Measurements from ENCODE around the gene LMNA.

Gene LMNA

GRCh38 chr1:156076609-156077429 lies 37.7 kb upstream of the LMNA start:
- peaks cover 6% of the 10 kb centered on the region; the same call in 1 of the 2 replicates for H3K36me3 ChIP-seq (ENCODE audit: control insufficient read depth, low read length)
- H3K4me1 ChIP-seq (ENCODE audit: control insufficient read depth, low read length): peaks cover 39% of the 10 kb centered on the region
- TF ChIP-seq EZH2phosphoT487 (IDR thresholded peaks at IDR 0.05; ENCODE audit: borderline replicate concordance, low read length) (no peak), CTCF (IDR thresholded peaks at IDR 0.05; ENCODE audit: low read depth, low read length, poor library complexity, severe bottlenecking) (no peak)
- H3K9me2 ChIP-seq (replicated peaks; ENCODE audit: control insufficient read depth, low read length): no peaks in the 10 kb centered on the region
- H3K27me3 ChIP-seq (ENCODE audit: control insufficient read depth, low read length): peaks cover 9% of the 10 kb centered on the region
- H3K79me2 ChIP-seq (ENCODE audit: control insufficient read depth, low read length): peaks cover 18% of the 10 kb centered on the region
- peak overlapping the region; percentile 94 for H3K4me3 ChIP-seq (ENCODE audit: low read length)
- H3K27ac ChIP-seq (ENCODE audit: low read depth, low read length): peak overlapping the region; percentile 32
- peaks cover 19% of the 10 kb centered on the region for H3F3A ChIP-seq (ENCODE audit: control insufficient read depth, insufficient read depth)
- H3K9me3 ChIP-seq (ENCODE audit: control insufficient read depth, insufficient read depth, low read length): no peaks in the 10 kb centered on the region
- peak overlapping the region; percentile 93 for H3K4me2 ChIP-seq (ENCODE audit: low read length)
- no peaks in the 10 kb centered on the region for H4K20me1 ChIP-seq (ENCODE audit: control insufficient read depth, insufficient read depth, low read depth, low read length)

- TF ChIP-seq CTCF (IDR thresholded peaks at IDR 0.05; ENCODE audit: low read depth, low read length, poor library complexity, severe bottlenecking) (no peak), EZH2phosphoT487 (IDR thresholded peaks at IDR 0.05; ENCODE audit: borderline replicate concordance, low read length) (no peak)
- H3K4me1 ChIP-seq (ENCODE audit: control insufficient read depth, low read length): peaks cover 39% of the 10 kb centered on the region
- H3K4me2 ChIP-seq (ENCODE audit: low read length): peak overlapping the region; percentile 93
- peaks cover 6% of the 10 kb centered on the region; the same call in 1 of the 2 replicates for H3K36me3 ChIP-seq (ENCODE audit: control insufficient read depth, low read length)
- no peak overlapping the region for H3K27ac ChIP-seq (ENCODE audit: low read depth, low read length)
- no peaks in the 10 kb centered on the region for H3K9me2 ChIP-seq (replicated peaks; ENCODE audit: control insufficient read depth, low read length)
- H3K9me3 ChIP-seq (ENCODE audit: control insufficient read depth, insufficient read depth, low read length): no peaks in the 10 kb centered on the region
- peaks cover 19% of the 10 kb centered on the region for H3F3A ChIP-seq (ENCODE audit: control insufficient read depth, insufficient read depth)
- H3K79me2 ChIP-seq (ENCODE audit: control insufficient read depth, low read length): peaks cover 18% of the 10 kb centered on the region
- H3K4me3 ChIP-seq (ENCODE audit: low read length): peak overlapping the region; percentile 94
- H4K20me1 ChIP-seq (ENCODE audit: control insufficient read depth, insufficient read depth, low read depth, low read length): no peaks in the 10 kb centered on the region
- H3K27me3 ChIP-seq (ENCODE audit: control insufficient read depth, low read length): peaks cover 10% of the 10 kb centered on the region
Observed at GRCh38 chr1:156077430-156077760, 37.1 kb upstream of the LMNA start.

- Histone ChIP-seq H4K20me1 (ENCODE audit: control insufficient read depth, insufficient read depth, low read depth, low read length) (no peaks in the 10 kb centered on the region), H3K9me2 (replicated peaks; ENCODE audit: control insufficient read depth, low read length) (no peaks in the 10 kb centered on the region), H3K4me3 (ENCODE audit: low read length) (no peak overlapping the region), H3K9me3 (ENCODE audit: control insufficient read depth, insufficient read depth, low read length) (no peaks in the 10 kb centered on the region), H3K27ac (ENCODE audit: low read depth, low read length) (no peak overlapping the region), H3K4me1 (ENCODE audit: control insufficient read depth, low read length) (peaks cover 48% of the 10 kb centered on the region), H3F3A (ENCODE audit: control insufficient read depth, insufficient read depth) (peaks cover 19% of the 10 kb centered on the region), H3K79me2 (ENCODE audit: control insufficient read depth, low read length) (peaks cover 18% of the 10 kb centered on the region), H3K36me3 (ENCODE audit: control insufficient read depth, low read length) (peaks cover 6% of the 10 kb centered on the region; the same call in 1 of the 2 replicates), H3K27me3 (ENCODE audit: control insufficient read depth, low read length) (peaks cover 19% of the 10 kb centered on the region), H3K4me2 (ENCODE audit: low read length) (no peak overlapping the region)
- TF ChIP-seq CTCF (IDR thresholded peaks at IDR 0.05; ENCODE audit: low read depth, low read length, poor library complexity, severe bottlenecking) (no peak), EZH2phosphoT487 (IDR thresholded peaks at IDR 0.05; ENCODE audit: borderline replicate concordance, low read length) (no peak)
Observed at GRCh38 chr1:156078728-156079127, 35.8 kb upstream of the LMNA start.
